Gastrocnemius medialis (tissue), 4 donors: Measurements from ENCODE around the gene PDZD7. TPM values are rescaled to one million over a fixed set of nuclear protein-coding genes. Genes with fewer than 3 reads are reported as not detected.
A peak's percentile ranks its signal among the peaks of the same experiment; 100 is the strongest.
"Not testable (repeated sequence)": the region's sequence is repeated elsewhere in the genome, so short reads cannot be mapped to it uniquely, and the experiment has no call there.

Source experiments
- ATAC-seq, 2 donors: fragments of 150-250 bp; one replicate each; pipeline ENCODE4 v1.9.1; 2016
- DNase-seq, 2 donors: peaks; one replicate each; pipeline ENCODE4 v3.0.0-alpha.2; 2019
- H3K27ac ChIP-seq, 4 donors: fragments of 200-600 bp; sonication (generic); 1 replicate in 1 of 4; 2 replicates in 3 of 4; pipeline ENCODE4 v1.5.1; 2016 to 2018; ENCODE audit warnings: mild to moderate bottlenecking in 2 of 4, moderate library complexity in 1 of 4
- H3K27me3 ChIP-seq, 3 donors: fragments of 200-600 bp; sonication (generic) in 2 of 3; 1 replicate in 1 of 3; 2 replicates in 2 of 3; pipeline versions ENCODE4 v1.5.1 to v1.6.0; 2016 to 2019; ENCODE audit warnings: mild to moderate bottlenecking in 1 of 3, moderate library complexity in 1 of 3
- H3K36me3 ChIP-seq, 2 donors: fragments of 200-600 bp; sonication (generic) in 1 of 2; one replicate each; pipeline ENCODE4 v1.5.1; 2017 to 2018
- H3K4me1 ChIP-seq, 2 donors: fragments of 200-600 bp; sonication (generic) in 1 of 2; one replicate each; pipeline ENCODE4 v1.5.1; 2016 to 2017; ENCODE audit warnings: mild to moderate bottlenecking in 2 of 2
- H3K4me3 ChIP-seq, 4 donors: fragments of 200-600 bp; sonication (generic) in 3 of 4; 1 replicate in 1 of 4; 2 replicates in 3 of 4; pipeline ENCODE4 v1.5.1; 2016 to 2019; ENCODE audit warnings: mild to moderate bottlenecking in 2 of 4
- H3K9me3 ChIP-seq, 3 donors: fragments of 200-600 bp; sonication (generic) in 2 of 3; 1 replicate in 1 of 3; 2 replicates in 2 of 3; pipeline ENCODE4 v1.5.1; 2016 to 2019
- POLR2A ChIP-seq, 2 donors: fragments of 450-650 bp; IDR thresholded peaks; one replicate each; pipeline ENCODE4 v1.6.1; 2017; ENCODE audit warnings: antibody characterized with exemption in 2 of 2, mild to moderate bottlenecking in 2 of 2, moderate library complexity in 2 of 2
- in situ Hi-C, 4 donors: fragments of 200-750 bp; cut with MboI; loops; one replicate each; pipeline versions ENCODE4 v1.15.0 to v1.8.0; 2017; ENCODE audit warnings: low sequenced_read_pairs in 4 of 4
- intact Hi-C: fragments of 100-400 bp; cut with DNase I; formaldehyde crosslinking; loops from one replicate; pipeline ENCODE4 v1.15.1; 2023; ENCODE audit warnings: low total_unique reads
- total RNA-seq, 4 donors: library from RNA; depleted of rRNA; stranded (reverse); fragments of >200 nt; gene quantifications; one replicate each; pipeline versions ENCODE4 v1.1.0 to v1.2.3, GENCODE V29; 2016
- TF ChIP-seq, protein P1 (sequence below), 5 experiments: fragments of 450-650 bp in 3 of 5; fragments of 200-600 bp in 2 of 5; sonication (generic) in 2 of 5; IDR thresholded peaks in 4 of 5; conservative IDR thresholded peaks in 1 of 5; 1 replicate in 4 of 5; 2 replicates in 1 of 5; pipeline ENCODE4 v1.5.1; 2016 to 2019; ENCODE audit warnings: antibody characterized with exemption in 5 of 5, mild to moderate bottlenecking in 3 of 5, moderate library complexity in 3 of 5

PDZD7 gene
- total RNA-seq, 4 donors from 2014 or later: 0.11 TPM; not detected in 3

GRCh38 chr10:101035916-101036702, 5.2 kb upstream of the PDZD7 start:
- intact Hi-C loops: no loop called here
- H3K36me3 ChIP-seq: peaks cover 0 to 18% of the 10 kb centered on the region in 2 donors
- no peaks in the 10 kb centered on the region for H3K9me3 ChIP-seq
- H3K4me1 ChIP-seq: peaks cover 7 to 9% of the 10 kb centered on the region in 2 donors
- no peak for ATAC-seq
- H3K4me3 ChIP-seq: no peak overlapping the region
- no peaks in the 10 kb centered on the region for H3K27me3 ChIP-seq
- in situ Hi-C loops: no loop called here
- TF ChIP-seq POLR2A (IDR thresholded peaks at IDR 0.05): no peak
- TF ChIP-seq, protein P1, sequence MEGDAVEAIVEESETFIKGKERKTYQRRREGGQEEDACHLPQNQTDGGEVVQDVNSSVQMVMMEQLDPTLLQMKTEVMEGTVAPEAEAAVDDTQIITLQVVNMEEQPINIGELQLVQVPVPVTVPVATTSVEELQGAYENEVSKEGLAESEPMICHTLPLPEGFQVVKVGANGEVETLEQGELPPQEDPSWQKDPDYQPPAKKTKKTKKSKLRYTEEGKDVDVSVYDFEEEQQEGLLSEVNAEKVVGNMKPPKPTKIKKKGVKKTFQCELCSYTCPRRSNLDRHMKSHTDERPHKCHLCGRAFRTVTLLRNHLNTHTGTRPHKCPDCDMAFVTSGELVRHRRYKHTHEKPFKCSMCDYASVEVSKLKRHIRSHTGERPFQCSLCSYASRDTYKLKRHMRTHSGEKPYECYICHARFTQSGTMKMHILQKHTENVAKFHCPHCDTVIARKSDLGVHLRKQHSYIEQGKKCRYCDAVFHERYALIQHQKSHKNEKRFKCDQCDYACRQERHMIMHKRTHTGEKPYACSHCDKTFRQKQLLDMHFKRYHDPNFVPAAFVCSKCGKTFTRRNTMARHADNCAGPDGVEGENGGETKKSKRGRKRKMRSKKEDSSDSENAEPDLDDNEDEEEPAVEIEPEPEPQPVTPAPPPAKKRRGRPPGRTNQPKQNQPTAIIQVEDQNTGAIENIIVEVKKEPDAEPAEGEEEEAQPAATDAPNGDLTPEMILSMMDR (IDR thresholded peaks at IDR 0.05 in 4 of 5, conservative IDR thresholded peaks at IDR 0.05 in 1 of 5): no peak
- no peak for DNase-seq
- no peak overlapping the region for H3K27ac ChIP-seq

DNA sequence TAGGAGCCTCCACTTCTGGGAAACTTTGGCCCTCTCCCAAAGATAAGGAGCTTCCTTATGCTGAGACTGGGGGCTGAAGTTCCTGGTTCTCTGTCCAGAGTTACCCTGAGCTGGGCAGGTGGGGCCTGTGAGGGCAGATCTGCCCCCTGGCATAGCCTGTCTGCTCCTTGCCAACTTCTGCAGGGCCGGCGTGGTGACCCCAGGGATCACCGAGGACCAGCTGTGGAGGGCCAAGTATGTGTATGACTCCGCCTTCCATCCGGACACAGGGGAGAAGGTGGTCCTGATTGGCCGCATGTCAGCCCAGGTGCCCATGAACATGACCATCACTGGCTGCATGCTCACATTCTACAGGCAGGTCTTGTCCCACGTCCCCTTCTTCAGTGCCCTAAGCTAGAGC, 4.4 kb upstream of the PDZD7 start:
- no peak for ATAC-seq
- intact Hi-C loops: no loop called here
- in situ Hi-C loops: no loop called here

GRCh38 chr10:101034404-101034803, 3.5 kb upstream of the PDZD7 start:
- H3K9me3 ChIP-seq, H3K27ac ChIP-seq, H3K4me3 ChIP-seq, ATAC-seq, H3K27me3 ChIP-seq, in situ Hi-C loops, DNase-seq: not testable (repeated sequence)
- Histone ChIP-seq H3K4me1 (peaks cover 7 to 16% of the 10 kb centered on the region in 2 donors), H3K36me3 (peaks cover 0 to 18% of the 10 kb centered on the region in 2 donors)
- intact Hi-C loops: loop anchor here (5.0 kb wide), 1 partner anchor 33 kb away; no protein-coding TSS in a partner anchor

More for the DNA sequence above, 4.4 kb upstream of the PDZD7 start:
- Histone ChIP-seq H3K27me3 (no peaks in the 10 kb centered on the region), H3K27ac (no peak overlapping the region), H3K4me1 (peaks cover 7 to 15% of the 10 kb centered on the region in 2 donors), H3K9me3 (no peaks in the 10 kb centered on the region), H3K4me3 (no peak overlapping the region), H3K36me3 (peaks cover 0 to 18% of the 10 kb centered on the region in 2 donors)
- TF ChIP-seq POLR2A (IDR thresholded peaks at IDR 0.05): no peak
- TF ChIP-seq, protein P1 (IDR thresholded peaks at IDR 0.05 in 4 of 5, conservative IDR thresholded peaks at IDR 0.05 in 1 of 5): no peak
- DNase-seq: no peak

DNA sequence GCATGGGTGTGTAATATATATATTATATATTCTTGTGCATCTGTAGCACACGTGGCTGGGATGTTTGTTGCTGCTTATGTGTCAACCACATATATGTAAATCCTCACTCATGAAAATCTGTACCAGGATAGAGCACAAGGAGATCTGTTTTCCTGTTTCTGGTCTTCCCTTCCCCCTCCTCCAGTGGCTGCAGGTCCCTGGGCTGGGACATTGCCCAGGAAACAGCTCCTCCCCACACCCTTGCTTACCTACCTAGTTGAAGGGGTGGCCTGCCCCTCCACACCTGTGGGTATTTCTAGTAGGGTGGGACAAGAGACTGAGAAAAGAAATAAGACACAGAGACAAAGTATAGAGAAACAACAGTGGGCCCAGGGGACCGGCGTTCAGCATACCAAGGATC, 2.3 kb upstream of the PDZD7 start:
- no peak for TF ChIP-seq POLR2A (IDR thresholded peaks at IDR 0.05)
- TF ChIP-seq, protein P1 (IDR thresholded peaks at IDR 0.05 in 4 of 5, conservative IDR thresholded peaks at IDR 0.05 in 1 of 5): no peak
- intact Hi-C loops (loop anchor here (5.0 kb wide), 1 partner anchor 34 kb away; no protein-coding TSS in a partner anchor), in situ Hi-C loops (no loop called here)
- H3K27ac ChIP-seq: peak overlapping the region; percentile 84 to 91 (median 88)
- H3K27me3 ChIP-seq: no peaks in the 10 kb centered on the region
- H3K9me3 ChIP-seq: no peaks in the 10 kb centered on the region
- H3K4me3 ChIP-seq: no peak overlapping the region
- H3K36me3 ChIP-seq: peaks cover 0 to 18% of the 10 kb centered on the region in 2 donors
- ATAC-seq (no peak), DNase-seq (no peak)
- peaks cover 7 to 16% of the 10 kb centered on the region in 2 donors for H3K4me1 ChIP-seq

DNA sequence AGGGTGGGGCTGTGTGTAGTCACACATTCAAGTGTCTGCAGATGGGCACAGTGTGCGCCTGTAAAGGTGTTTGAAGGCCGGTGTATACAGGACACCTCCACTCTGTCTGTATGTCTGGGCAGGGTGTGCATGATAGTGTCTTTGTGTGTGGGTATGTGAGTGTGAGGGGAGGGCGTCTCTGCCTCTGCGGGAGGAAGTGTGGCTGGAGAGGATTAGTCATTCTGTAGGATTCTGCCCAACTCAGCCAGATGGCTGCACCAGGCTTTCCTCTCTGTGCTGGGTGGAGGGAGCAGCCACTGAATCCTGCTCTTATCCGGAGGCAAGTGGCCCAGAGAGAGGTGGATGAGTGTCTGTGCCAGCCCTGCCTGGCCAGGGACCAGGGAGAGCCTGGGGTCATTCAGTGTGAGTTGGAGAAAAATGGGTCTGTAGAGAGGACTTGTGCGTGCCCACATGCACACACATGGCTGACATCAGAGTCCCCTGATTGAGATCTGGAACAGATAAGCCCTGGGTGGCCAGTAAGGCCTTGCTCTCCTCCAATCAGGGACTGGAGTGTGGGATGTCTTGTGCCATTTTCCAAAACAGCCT, 1.8 kb upstream of the PDZD7 start:
- H3K9me3 ChIP-seq: no peaks in the 10 kb centered on the region
- peaks cover 7 to 16% of the 10 kb centered on the region in 2 donors for H3K4me1 ChIP-seq
- intact Hi-C loops: loop anchor here (5.0 kb wide), 1 partner anchor 35 kb away; no protein-coding TSS in a partner anchor
- peaks cover 0 to 14% of the 10 kb centered on the region in 2 donors for H3K36me3 ChIP-seq
- in situ Hi-C loops: no loop called here
- peak overlapping the region; percentile 84 to 91 (median 88) for H3K27ac ChIP-seq
- TF ChIP-seq POLR2A (IDR thresholded peaks at IDR 0.05): no peak
- TF ChIP-seq, protein P1 (IDR thresholded peaks at IDR 0.05 in 4 of 5, conservative IDR thresholded peaks at IDR 0.05 in 1 of 5): no peak
- peak; percentile 31 to 38 for ATAC-seq
- peak overlapping the region; percentile 52 to 92 (median 81) for H3K4me3 ChIP-seq
- no peaks in the 10 kb centered on the region for H3K27me3 ChIP-seq
- DNase-seq: no peak
